ENCODE measurements around the gene OCA2. TPM values are rescaled to one million over a fixed set of nuclear protein-coding genes. Genes with fewer than 3 reads are reported as not detected.

The OCA2 gene
- total RNA-seq, 1 experiment from 2014 or later: 0.57 TPM

DNA sequence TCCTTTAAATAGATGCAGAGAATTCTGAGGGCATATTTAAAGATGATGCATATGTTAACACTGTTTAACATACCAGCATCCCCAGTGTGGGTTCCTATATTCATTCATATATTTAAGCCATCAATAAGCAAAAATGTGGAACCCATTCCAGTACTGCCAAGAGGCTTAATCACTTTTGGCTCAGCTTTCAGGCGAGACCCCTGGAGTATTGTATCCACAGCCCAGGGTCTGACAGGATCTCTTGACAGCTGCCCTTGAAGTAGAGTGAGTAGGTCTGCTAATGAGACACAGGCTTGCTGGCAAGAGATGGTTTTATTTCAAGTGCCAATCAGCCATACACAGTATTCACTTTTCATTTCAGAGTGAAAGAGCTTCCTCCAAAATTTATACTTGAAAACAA is 367.3 kb downstream of the OCA2 start:
- H3K36me3 Mint-ChIP-seq (ENCODE audit: insufficient read depth, unreplicated experiment): peaks cover 6% of the 10 kb centered on the region
- no peak overlapping the region for H3K4me3 Mint-ChIP-seq (ENCODE audit: unreplicated experiment)
- no peak overlapping the region for H3K27ac Mint-ChIP-seq (ENCODE audit: unreplicated experiment)
- H3K36me3 ChIP-seq (ENCODE audit: control insufficient read depth, insufficient read depth, low read length): no peaks in the 10 kb centered on the region
- peaks cover 9% of the 10 kb centered on the region for H3K27me3 Mint-ChIP-seq (ENCODE audit: insufficient read depth, unreplicated experiment)
- no peaks in the 10 kb centered on the region for H3K4me1 Mint-ChIP-seq (ENCODE audit: low read depth, unreplicated experiment)
- TF ChIP-seq, protein P1, sequence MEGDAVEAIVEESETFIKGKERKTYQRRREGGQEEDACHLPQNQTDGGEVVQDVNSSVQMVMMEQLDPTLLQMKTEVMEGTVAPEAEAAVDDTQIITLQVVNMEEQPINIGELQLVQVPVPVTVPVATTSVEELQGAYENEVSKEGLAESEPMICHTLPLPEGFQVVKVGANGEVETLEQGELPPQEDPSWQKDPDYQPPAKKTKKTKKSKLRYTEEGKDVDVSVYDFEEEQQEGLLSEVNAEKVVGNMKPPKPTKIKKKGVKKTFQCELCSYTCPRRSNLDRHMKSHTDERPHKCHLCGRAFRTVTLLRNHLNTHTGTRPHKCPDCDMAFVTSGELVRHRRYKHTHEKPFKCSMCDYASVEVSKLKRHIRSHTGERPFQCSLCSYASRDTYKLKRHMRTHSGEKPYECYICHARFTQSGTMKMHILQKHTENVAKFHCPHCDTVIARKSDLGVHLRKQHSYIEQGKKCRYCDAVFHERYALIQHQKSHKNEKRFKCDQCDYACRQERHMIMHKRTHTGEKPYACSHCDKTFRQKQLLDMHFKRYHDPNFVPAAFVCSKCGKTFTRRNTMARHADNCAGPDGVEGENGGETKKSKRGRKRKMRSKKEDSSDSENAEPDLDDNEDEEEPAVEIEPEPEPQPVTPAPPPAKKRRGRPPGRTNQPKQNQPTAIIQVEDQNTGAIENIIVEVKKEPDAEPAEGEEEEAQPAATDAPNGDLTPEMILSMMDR (IDR thresholded peaks at IDR 0.05; ENCODE audit: insufficient read depth in 1 of 2, low read depth in 1 of 2, low read length in 1 of 2, severe bottlenecking in 1 of 2, unreplicated experiment in 1 of 2): no peak
- intact Hi-C loops (cut with micrococcal nuclease; ENCODE audit: unreplicated experiment): no loop called here
- no peaks in the 10 kb centered on the region for H3K4me1 ChIP-seq
- DNase-seq: no peak
- ChIA-PET POLR2A (no interaction called here), CTCF (no interaction called here)
- peaks cover 15% of the 10 kb centered on the region for H3K9me3 ChIP-seq
- H3K4me3 ChIP-seq (ENCODE audit: low read depth, low read length): no peak overlapping the region
- H3K9me3 Mint-ChIP-seq (ENCODE audit: unreplicated experiment): peaks cover 28% of the 10 kb centered on the region
- no peaks in the 10 kb centered on the region for H3K27me3 ChIP-seq (replicated peaks; ENCODE audit: control insufficient read depth, insufficient read depth, low read length)
- no TSS peak for BruUV-seq (replicated peaks)

DNA sequence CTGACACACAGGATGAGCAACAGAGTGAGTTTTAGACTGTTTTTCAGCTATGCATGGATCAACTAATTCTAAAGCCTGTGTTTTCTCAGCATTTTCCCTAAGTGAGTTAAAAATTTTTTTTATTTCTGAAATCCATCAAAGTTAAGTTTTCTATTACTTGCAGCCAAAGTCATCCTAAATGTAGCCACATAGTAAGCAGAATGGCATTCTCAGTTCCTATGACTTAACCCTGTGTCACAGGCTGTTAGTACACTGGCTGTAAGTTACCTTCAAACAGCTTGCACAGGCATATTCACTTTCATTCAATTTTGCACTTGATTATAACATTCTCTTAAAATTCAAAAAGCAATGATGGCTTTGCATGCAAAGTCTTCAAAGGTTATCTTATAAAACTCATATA is 368.2 kb downstream of the OCA2 start:
- H3K27ac Mint-ChIP-seq (ENCODE audit: unreplicated experiment): no peak overlapping the region
- H3K4me1 Mint-ChIP-seq (ENCODE audit: low read depth, unreplicated experiment): no peaks in the 10 kb centered on the region
- no peaks in the 10 kb centered on the region for H3K27me3 ChIP-seq (replicated peaks; ENCODE audit: control insufficient read depth, insufficient read depth, low read length)
- no peaks in the 10 kb centered on the region for H3K36me3 ChIP-seq (ENCODE audit: control insufficient read depth, insufficient read depth, low read length)
- peaks cover 15% of the 10 kb centered on the region for H3K9me3 ChIP-seq
- H3K9me3 Mint-ChIP-seq (ENCODE audit: unreplicated experiment): peaks cover 28% of the 10 kb centered on the region
- H3K4me3 ChIP-seq (ENCODE audit: low read depth, low read length): no peak overlapping the region
- no TSS peak for BruUV-seq (replicated peaks)
- POLR2A ChIA-PET: no interaction called here
- no peak for DNase-seq
- CTCF ChIA-PET: no interaction called here
- H3K4me3 Mint-ChIP-seq (ENCODE audit: unreplicated experiment): no peak overlapping the region
- peaks cover 9% of the 10 kb centered on the region for H3K27me3 Mint-ChIP-seq (ENCODE audit: insufficient read depth, unreplicated experiment)
- TF ChIP-seq, protein P1 (IDR thresholded peaks at IDR 0.05; ENCODE audit: insufficient read depth in 1 of 2, low read depth in 1 of 2, low read length in 1 of 2, severe bottlenecking in 1 of 2, unreplicated experiment in 1 of 2): no peak
- peaks cover 6% of the 10 kb centered on the region for H3K36me3 Mint-ChIP-seq (ENCODE audit: insufficient read depth, unreplicated experiment)
- intact Hi-C loops (cut with micrococcal nuclease; ENCODE audit: unreplicated experiment): no loop called here
- no peaks in the 10 kb centered on the region for H3K4me1 ChIP-seq

DNA sequence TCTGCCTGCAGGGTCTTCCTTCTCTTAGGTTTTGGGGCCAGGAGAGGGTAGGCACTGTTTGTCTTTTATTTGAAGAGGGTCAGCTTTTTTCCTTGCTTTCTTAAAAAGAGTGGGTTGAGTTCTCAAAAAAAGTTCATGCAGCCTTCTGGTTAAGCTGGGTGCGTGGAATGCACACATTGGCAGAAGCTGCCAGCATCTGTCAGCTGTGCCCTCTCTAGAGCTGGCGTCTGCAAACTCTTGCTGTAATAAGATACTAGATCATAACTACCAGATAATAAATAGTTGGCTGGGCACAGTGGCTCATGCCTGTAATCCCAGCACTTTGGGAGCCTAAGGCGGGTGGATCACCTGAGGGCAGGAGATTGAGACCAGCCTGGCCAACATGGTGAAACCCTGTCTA is 373.4 kb downstream of the OCA2 start:
- Mint-ChIP-seq H3K9me3 (ENCODE audit: unreplicated experiment) (peaks cover 13% of the 10 kb centered on the region), H3K27me3 (ENCODE audit: insufficient read depth, unreplicated experiment) (peaks cover 9% of the 10 kb centered on the region), H3K4me1 (ENCODE audit: low read depth, unreplicated experiment) (no peaks in the 10 kb centered on the region), H3K4me3 (ENCODE audit: unreplicated experiment) (no peak overlapping the region), H3K27ac (ENCODE audit: unreplicated experiment) (no peak overlapping the region), H3K36me3 (ENCODE audit: insufficient read depth, unreplicated experiment) (peaks cover 6% of the 10 kb centered on the region)
- Histone ChIP-seq H3K9me3 (no peaks in the 10 kb centered on the region), H3K4me1 (no peaks in the 10 kb centered on the region), H3K4me3 (ENCODE audit: low read depth, low read length) (no peak overlapping the region), H3K36me3 (ENCODE audit: control insufficient read depth, insufficient read depth, low read length) (no peaks in the 10 kb centered on the region), H3K27me3 (replicated peaks; ENCODE audit: control insufficient read depth, insufficient read depth, low read length) (no peaks in the 10 kb centered on the region)
- POLR2A ChIA-PET: no interaction called here
- intact Hi-C loops (cut with micrococcal nuclease; ENCODE audit: unreplicated experiment): no loop called here
- no peak for DNase-seq
- CTCF ChIA-PET: no interaction called here
- BruUV-seq (replicated peaks): no TSS peak
- TF ChIP-seq, protein P1 (IDR thresholded peaks at IDR 0.05; ENCODE audit: insufficient read depth in 1 of 2, low read depth in 1 of 2, low read length in 1 of 2, severe bottlenecking in 1 of 2, unreplicated experiment in 1 of 2): no peak

Measured in Caco-2 (cell line).